PFSK-1 (cell line): ENCODE measurements around the gene ATP5MC3.

Source experiments
- FOXP2 ChIP-seq: optimal IDR thresholded peaks from 2 replicates; pipeline ENCODE3; 2011; ENCODE audit warnings: borderline replicate concordance, control low read depth, inconsistent platforms; ENCODE audit not compliant: insufficient read depth; ENCODE audit errors: extremely low read length, extremely low read depth
- POLR2AphosphoS5 ChIP-seq: IDR thresholded peaks from 2 replicates; pipeline ENCODE4 v1.6.1; 2012; ENCODE audit warnings: low read depth, mild to moderate bottlenecking, control low read depth, low read length, moderate library complexity
- REST ChIP-seq, 2 experiments: IDR thresholded peaks; 2 replicates each; pipeline versions ENCODE4 v1.6.1 to v1.8.0; 2011 to 2012; ENCODE audit warnings: low read depth in 2 of 2, low read length in 2 of 2, control low read depth in 1 of 2, inconsistent platforms in 1 of 2, mild to moderate bottlenecking in 1 of 2, moderate library complexity in 1 of 2; ENCODE audit not compliant: insufficient read depth in 1 of 2
- SIN3A ChIP-seq: IDR thresholded peaks from 2 replicates; pipeline ENCODE4 v1.6.1; 2012; ENCODE audit warnings: mild to moderate bottlenecking, low read length, moderate library complexity, borderline replicate concordance; ENCODE audit not compliant: insufficient read depth
- TAF1 ChIP-seq: IDR thresholded peaks from 2 replicates; pipeline ENCODE4 v1.6.1; 2012; ENCODE audit warnings: low read length, control low read depth, borderline replicate concordance; ENCODE audit not compliant: insufficient read depth

GRCh38 chr2:175151791-175152190, 29.7 kb downstream of the ATP5MC3 start:
- TF ChIP-seq REST (IDR thresholded peaks at IDR 0.05; ENCODE audit: insufficient read depth in 1 of 2, low read depth in 2 of 2, low read length in 2 of 2) (no peak), POLR2AphosphoS5 (no peak), TAF1 (no peak), FOXP2 (no peak), SIN3A (no peak)
